Stimulated activated CD8-positive, alpha-beta memory T cell treated with anti-CD3 and anti-CD28 coated beads, Interleukin-7, amount 100 ng/mL, for 48 hours (primary cell): Measurements from ENCODE around the gene GAGE10.
"Not testable (repeated sequence)": the region's sequence is repeated elsewhere in the genome, so short reads cannot be mapped to it uniquely, and the experiment has no call there.

Source experiments
- DNase-seq, 2 donors: peaks; one replicate each; pipeline ENCODE4 v3.0.0-alpha.2; 2020; ENCODE audit warnings: low read depth in 1 of 2; ENCODE audit errors: extremely low read depth in 1 of 2

The GAGE10 gene

DNA sequence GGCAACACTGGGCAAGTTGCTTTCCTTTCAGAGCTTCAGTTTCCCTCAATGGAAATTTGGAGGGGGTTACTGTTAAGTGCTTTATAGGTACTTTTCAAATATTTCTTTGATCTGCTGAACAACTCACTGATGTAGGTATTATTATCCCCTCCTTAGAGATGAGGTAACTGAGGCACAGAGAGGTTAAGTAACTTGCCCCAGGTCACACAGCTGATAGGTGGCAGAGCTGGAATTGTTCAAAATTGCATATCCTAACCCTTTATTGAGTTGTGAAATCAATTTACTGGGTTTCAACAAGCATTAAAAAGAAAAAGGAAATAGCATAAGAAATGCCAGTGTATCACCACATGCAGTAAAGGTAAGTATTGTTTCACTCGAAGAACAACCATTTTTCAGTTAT, 27.2 kb upstream of the GAGE10 start:
- DNase-seq = no peak

DNA sequence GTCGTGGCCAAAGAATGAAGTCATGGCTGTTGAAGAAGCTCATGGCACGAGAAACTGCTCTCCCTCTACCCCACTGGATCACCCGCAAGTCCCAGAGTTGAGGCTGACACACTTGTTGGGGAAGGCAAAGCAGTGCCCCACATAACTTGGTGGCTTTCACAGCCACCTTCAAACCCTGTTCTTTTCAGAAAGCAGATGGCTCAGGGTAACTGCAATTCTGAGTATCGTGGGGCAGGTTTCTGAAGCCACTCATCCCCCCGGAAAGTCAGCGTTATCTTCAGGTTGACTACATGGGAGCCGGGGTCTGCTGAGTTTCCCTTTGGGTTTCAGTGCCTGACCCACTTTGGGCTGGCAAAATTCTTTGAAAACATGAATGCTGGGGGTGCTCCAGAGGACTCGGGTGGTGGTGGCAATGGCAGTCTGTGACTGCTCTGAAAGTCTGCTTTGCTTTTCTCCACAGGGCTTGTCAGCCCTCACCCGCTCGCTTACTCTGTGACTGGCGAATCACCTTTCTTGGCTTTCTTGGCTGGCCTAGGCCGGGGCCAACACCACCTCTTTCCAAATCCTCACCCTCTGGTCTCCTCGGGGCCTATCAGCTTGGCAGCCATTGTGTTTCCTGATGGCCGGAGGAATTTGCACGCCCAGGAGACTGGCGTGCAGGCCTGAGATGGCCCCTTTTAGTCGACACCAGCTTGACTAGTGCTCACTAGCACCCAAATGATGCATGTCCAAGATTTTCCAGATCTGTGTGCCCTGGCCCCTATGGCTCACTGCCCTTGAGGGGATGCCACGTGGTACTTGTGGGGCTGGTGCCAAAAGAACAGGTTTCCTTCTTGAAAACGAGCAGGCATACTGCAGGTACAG, 26.5 kb upstream of the GAGE10 start:
- peak in 1 of 2 donors; percentile 42 for DNase-seq

DNA sequence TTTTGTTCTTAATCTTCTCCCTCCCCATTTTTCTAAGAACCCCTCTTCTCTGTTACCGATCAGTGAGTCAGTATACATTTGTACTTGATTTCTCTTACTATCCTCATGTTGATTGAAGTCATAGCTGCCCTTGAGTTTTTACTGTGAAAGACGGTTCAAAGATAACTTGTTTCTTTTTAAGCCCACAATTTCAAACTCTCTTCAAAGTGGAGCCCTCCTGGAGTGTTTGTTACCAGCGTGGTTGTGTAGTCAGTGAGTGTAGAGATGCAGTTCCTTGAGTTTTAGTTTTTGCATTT, 26.0 kb upstream of the GAGE10 start:
- no peak for DNase-seq

DNA sequence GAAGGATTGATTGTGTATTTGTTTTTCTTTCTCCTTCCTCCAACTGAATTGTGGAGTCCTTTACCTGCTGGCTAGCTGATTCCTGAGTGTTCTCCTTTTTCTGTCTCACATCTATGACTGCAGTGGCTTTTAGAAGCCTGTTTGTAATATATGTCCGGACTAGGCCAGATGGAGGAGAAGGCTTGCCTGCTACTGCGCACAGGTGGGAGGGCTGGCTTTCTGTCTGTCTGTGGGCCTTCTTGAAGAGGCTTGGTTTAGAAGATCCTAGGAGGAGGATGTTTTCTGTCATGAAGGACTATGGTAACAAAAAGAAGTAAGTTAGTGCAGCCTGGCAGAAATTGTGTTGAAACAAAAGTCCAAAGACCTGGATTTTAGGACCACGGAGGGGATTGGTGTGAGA, 25.4 kb upstream of the GAGE10 start:
- no peak for DNase-seq

DNA sequence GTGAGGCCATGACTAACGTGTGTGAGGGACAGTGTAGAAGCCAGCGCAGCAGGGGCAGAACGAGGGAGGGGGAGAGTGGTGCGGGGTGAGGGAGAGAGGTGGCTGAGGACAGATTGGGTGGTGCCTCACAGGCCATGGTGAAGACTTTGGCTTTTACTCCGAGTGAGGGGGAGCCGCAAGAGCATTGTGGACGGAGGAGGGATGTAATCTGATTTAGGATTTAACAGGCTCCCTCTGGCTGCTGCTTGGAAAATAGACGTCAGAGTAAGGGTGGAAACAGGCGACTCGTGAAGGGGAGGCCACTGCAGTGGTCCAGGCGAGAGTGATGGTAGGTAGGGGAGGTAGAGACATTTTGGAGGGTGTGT, 20.8 kb upstream of the GAGE10 start:
- no peak for DNase-seq

DNA sequence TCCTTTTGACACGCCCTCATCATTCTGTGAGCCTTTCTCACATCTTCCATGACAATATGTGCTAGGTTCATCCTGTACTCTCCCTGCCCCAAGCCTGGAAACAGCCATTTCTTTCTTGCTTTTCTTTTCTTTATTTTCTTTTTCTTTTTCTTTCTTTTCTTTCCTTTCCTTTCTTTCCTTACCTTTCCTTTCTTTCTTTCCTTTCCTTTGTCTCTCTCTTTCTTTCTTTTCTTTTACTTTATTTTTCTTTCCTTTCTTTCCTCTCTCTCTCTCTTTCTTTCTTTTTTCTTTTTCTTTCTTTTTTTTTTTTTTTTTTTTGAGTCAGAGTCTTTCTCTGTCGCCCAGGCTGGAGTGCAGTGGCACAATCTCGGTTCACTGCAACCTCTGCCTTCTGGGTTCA, 19.2 kb upstream of the GAGE10 start:
- DNase-seq = no peak

DNA sequence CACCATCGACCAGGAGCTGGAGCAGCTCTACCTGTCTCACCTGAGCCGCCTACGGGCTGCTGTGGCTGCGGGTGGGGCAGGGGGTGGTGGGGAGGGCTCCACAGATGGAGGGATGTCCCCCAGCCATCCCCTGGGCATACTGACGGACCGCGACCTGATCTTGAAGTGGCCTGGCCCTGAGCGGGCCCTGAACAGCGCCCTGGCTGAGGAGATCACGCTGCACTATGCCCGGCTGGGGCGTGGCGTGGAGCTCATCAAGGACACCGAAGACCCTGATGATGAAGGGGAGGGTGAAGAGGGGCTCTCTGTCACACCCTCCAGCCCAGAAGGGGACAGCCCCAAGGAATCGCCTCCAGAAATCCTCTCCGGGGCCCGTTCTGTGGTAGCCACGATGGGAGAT, 17.3 kb upstream of the GAGE10 start:
- DNase-seq = no peak

DNA sequence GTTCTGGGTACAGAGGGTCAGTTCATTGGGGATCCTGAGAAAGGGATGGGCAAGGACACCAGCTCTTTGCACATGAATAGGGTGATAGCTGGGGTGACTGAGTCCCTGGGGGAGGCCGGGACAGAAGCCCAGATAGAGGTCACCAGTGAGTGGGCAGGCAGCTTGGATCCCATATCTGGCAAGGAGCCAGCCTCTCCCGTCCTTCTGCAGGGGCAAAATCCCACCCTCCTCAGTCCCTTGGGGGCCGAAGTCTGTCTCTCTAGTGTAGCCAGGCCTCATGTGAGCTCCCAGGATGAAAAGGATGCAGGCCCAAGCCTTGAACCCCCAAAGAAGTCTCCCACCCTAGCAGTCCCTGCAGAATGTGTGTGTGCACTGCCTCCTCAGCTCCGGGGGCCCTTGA, 16.9 kb upstream of the GAGE10 start:
- no peak for DNase-seq

DNA sequence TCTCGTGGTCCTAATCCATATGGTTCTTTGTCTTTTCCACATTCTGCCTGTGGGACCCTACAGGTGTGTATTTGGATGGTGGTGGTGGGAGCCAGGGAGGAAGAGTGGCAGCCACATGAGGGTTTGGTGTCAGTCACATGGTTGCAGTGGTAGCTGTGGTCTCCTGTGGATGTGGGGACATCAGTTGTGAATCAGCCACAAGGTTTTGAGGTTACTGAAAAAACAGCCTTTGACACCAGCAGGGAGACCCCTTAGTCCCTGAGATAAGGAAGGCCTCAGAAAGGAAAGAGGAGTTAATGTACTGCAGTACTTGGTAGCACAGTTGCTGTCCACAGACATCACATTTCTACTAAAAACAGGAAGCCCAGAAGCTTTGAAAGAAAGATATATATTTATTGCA, 15.8 kb upstream of the GAGE10 start:
- DNase-seq = no peak

DNA sequence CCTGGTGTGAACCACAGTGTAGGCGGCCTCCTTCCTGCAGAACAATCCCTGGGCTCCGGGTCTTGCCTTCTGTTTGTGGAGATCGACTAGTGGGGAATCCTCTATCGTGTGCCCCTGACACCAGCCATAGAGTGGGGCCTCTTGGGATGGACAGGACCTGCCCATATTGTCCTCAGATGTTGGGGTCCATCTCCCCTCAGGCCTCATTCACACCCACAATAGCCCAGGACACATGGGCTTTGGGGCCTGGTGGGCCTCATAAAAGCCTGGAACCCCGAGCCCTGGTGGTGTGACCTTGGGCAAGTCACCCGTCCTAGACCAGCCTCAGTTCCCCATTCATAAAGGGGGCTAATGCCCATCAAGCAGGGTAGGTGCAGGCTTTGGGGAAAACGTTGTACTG, 13.2 kb upstream of the GAGE10 start:
- no peak for DNase-seq

DNA sequence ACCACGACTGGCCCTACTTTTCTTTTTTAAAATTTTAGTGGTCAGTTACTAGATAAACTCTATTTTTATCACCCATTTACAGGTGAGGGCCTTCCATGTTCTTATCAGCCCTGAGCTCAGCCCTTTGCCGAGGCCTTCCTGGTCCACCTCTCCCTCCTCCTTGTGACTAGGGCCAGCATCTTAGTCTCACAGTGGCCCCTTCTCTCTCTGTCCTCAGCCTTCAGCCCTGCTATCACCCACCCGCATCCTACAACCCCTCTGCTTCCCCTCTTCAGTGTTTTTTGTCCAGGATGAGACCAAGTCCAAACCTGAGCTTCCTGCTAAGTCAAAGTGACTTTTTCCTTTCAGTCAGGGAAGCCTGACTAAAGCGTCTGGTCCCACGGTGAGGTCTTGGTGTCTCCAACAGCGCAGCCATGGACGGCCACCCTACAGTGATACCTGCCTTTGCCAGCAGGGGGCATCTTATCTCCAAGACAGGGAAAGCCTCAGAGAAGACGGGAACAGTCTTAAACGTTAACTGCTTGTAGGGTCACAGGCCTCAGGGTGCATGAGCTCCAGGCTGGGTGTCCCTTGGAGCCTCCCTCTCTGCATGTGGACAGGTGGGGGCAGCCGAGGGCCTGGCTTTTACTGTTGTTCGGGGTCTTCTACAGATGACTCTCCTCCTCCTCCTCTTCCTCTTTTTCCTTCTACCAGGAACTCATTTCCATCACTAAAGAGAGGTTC, 11.7 kb upstream of the GAGE10 start:
- DNase-seq = peak in 1 of 2 donors; percentile 45

DNA sequence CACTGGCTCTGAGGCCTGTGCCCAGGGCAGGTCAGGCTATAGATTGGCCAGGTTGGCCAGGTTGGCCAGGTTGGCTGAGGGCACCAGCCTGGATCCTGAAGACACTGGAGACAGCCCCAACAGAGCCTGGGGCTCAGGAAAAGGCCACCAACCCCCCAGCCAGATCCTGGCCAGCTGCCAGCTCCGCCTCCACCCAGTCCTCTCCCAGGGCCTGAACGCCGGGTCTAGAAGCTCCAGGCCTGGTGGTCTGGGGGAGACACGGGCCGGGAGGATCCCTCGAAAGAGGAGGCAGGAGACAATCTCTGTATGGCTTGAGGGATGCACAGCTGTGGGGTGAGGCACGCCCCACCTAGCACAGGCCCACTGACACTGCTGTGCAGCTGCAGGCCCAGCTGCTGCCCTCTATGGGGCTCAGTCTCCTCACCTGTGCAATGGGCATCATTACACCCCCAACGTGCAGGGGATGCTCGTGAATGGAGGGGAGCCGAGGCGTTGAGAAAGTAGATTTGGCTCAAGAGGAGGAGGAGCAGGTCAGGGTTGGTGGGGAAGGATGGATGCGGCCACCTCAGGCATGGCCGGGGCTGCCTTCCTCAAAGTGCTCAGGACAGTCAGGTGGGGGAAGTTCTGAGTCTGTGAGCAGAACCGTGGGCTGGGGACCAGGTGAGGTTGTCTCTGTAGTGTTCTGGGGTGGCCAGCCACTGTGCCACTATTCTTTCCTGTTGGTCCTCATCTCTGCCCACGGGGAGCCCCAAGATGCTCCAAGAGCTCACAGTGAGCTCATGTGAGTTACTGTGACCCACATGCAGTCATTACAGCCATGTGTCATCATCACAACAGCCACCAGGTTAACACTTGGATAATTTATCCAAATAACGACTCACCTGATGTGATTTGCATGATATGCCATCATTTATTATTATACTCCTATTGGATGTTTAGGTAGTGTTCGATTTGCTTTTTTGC, 10.8 kb upstream of the GAGE10 start:
- DNase-seq = no peak

DNA sequence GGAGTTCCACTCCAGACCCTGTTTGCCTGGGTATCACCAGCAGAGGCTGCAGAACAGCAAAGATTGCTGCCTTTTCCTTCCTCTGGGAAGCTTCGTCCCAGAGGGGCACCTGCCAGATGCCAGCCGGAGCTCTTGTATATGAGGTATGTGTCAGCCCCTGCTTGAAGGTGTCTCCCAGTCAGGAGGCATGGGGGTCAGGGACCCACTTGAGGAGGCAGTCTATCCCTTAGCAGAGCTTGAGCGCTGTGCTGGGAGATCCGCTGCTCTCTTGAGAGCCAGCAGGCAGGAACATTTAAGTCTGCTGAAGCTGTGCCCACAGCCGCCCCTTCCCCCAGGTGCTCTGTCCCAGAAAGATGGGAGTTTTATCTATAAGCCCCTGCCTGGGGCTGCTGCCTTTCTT, 4.2 kb upstream of the GAGE10 start:
- not testable (repeated sequence) for DNase-seq

DNA sequence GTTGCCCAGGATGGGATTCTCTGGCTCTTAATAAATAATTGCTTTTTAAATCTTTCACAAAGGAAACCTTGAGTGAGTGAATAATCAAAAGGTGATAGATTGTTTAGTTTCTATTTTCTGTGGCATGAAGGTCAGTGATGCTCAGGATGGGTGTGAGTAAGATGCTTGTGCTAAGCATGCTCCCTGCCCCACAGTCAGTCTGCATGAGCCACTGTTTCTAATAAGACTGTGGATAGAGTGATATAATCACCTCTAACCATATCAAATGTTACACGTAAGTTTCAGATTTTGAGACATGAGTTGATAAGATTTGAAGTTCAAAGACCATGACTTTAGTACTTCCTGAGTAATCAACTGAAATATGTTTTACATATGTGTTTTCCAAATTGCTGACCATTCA, 2.7 kb upstream of the GAGE10 start:
- DNase-seq = no peak

DNA sequence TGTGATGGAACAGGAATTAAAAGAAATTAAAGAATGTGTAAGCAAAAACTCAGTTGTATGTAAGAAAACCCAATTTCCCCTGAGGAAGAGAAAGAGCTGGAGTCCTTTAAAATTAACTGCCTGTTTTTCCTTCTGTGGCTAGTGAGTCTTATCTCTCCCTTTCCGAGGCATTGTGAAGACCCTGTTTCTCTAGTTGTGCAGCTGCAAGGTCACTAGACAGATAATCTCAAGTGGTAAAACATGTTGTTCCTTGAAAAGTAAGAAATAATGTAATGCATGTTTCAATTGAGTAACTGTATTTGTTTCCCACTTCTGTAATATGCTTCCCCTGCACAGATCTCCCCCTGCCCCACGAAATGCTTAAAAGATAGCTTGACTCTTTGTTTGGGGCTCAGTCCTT, 4.3 kb downstream of the GAGE10 start:
- not testable (repeated sequence) for DNase-seq

DNA sequence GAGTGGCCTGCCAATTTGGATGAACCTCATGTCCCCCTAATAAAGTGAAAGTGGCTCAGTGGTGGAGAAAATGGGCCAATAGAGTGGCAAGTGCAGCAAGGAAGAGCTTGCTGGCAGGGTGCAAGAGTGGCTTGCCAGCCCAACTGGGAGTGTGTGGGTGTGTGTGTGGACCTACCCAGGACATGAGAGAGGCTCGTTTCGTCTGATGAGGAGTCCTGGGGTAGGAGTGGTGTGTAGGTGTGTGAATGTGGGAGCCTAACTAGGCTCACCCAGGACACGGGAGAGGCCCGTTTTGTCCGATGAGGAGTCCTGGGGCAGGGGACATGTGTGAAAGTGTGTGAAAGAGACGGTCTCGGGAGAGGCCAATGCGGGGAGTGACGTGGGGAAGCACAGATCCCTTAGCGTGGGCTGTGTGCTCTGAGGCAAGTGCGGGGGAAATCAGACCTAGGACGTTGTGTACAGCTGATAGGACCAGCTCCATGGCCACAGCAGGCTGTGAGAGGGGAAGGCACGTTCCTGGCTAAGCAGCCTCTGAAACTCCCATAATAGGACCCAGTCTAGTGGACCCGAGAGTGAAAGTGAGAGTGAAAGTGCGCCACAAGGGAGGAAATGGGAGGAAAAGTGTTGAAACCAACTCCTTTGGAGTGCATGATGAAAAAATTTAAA, 5.3 kb downstream of the GAGE10 start:
- DNase-seq = no peak

DNA sequence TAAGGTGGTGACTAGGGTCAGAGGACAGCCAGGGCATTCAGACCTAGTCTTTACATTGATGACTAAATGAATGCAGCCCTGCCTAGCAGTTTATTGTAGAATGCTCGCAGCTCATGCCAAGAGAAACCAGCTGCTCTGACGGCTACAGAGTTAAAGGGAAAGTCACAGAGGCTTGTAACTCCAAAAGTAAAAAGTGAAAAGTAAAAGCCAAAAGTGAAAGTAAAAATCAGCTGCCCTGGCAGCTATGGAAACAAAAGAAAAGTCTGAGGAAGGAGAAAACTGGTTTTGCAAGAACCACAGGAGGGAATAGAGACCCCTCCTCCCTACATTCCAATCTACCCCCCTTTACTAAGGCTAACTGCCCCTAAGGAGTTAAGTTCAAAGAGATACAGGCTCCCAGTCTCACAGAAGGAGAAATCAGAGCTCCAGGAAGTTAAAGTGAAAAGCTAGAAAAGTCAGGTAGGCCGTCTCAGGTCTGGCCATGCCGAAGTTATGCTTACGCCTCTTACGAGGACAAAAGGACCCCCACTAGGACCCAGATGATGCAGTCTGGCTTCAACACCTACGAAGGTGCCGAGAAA, 6.0 kb downstream of the GAGE10 start:
- no peak for DNase-seq

DNA sequence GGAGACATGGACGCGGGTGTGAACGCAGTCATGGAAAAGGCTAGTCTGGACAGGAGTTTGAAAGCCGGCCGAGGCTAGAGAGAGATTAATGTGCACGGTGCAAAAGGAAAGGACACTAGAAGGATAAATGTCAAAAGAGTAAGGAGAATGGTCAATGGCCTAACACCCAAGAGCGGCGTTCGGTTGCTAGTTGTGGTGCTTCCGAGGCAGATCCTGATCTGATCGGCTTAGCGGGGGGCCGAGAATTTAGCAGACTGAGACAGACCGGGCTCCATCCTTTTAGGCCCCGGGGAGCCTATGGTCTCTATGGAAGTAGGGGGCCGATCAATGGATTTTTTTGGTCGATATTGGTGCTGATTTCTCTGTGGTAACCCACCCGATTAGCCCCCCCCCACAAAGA, 6.9 kb downstream of the GAGE10 start:
- no peak for DNase-seq

DNA sequence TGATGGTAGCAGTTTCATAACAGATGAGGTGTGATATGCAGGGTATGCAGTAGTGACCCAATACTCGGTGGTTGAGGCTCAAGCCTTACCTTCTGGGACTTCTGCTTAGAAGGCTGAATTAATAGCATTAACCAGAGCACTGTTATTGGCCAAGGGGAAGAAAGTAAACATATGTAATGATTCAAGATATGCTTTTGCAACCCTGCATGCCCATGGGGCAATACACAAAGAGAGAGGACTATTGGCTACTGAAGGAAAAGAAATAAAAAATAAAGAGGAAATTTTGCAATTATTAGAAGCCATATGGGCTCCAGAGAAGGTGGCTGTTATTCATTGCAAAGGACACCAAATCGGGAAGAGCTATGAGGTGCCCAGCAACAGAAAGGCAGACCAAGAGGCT, 8.7 kb downstream of the GAGE10 start:
- no peak for DNase-seq

DNA sequence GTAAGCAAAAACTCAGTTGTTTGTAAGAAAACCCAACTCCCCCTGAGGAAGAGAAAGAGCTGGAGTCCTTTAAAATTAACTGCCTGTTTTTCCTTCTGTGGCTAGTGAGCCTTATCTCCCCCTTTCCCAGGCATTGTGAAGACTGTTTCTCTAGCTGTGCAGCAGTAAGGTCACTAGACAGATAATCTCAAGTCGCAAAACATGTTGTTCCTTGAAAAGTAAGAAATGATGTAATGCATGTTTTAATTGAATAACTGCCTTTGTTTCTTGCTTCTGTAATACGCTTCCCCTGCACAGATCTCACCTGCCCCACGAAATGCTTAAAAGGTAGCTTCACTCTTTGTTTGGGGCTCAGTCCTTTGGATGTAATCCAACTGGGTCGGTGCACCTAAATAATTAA, 12.6 kb downstream of the GAGE10 start:
- no peak for DNase-seq

DNA sequence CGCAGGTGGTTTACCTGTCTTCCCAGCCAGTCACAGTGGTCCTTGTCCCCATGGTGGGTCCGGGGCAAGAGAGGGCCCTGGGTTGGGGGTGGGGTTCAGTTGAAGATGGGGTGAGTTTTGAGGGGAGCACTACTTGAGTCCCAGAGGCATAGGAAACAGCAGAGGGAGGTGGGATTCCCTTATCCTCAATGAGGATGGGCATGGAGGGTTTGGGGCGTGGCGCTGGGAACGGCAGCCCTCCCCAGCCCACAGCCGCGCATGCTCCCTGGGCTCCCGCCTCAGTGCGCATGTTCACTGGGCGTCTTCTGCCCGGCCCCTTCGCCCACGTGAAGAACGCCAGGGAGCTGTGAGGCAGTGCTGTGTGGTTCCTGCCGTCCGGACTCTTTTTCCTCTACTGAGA, 18.3 kb downstream of the GAGE10 start, which contains the start of gene GAGE12J:
TSS of gene GAGE12J (plus strand) at position 301 of the 400 bp plus-strand sequence. CDS start 1,157 bp downstream, outside the sequence.
- not testable (repeated sequence) for DNase-seq
